K562 (cell line): ENCODE measurements around the gene PSRC1. TPM values are rescaled to one million over a fixed set of nuclear protein-coding genes. Genes with fewer than 3 reads are reported as not detected.

Experiments
- ATF7 ChIP-seq: fragments of 450-650 bp; IDR thresholded peaks from 2 replicates; pipeline ENCODE4 v1.7.1; 2014; ENCODE audit warnings: mild to moderate bottlenecking, moderate library complexity
- CEBPB ChIP-seq: fragments of 450-650 bp; IDR thresholded peaks from 2 replicates; pipeline ENCODE4 v1.6.1; 2016; ENCODE audit warnings: missing genetic modification characterization, missing compliant biosample characterization
- EHMT2 ChIP-seq: fragments of 450-650 bp; IDR thresholded peaks from 2 replicates; pipeline ENCODE4 v1.6.1; 2018; ENCODE audit warnings: antibody characterized with exemption
- IRF2 ChIP-seq: sonication (generic); formaldehyde crosslinking; IDR thresholded peaks from 2 replicates; pipeline ENCODE4 v1.8.1; 2022; ENCODE audit warnings: mild to moderate bottlenecking, missing genetic modification reagents
- JUN ChIP-seq, 2 experiments: sonication (generic) in 1 of 2; formaldehyde crosslinking in 1 of 2; IDR thresholded peaks; 2 replicates each; pipeline versions ENCODE4 v1.6.1 to v1.8.0; 2012 to 2022; ENCODE audit warnings: borderline replicate concordance in 2 of 2, mild to moderate bottlenecking in 2 of 2, improper control_type of control experiment in 1 of 2, low read depth in 1 of 2, low read length in 1 of 2, missing genetic modification reagents in 1 of 2
- KHSRP ChIP-seq: fragments of 450-650 bp; IDR thresholded peaks from 2 replicates; pipeline ENCODE4 v1.6.1; 2017
- LCOR ChIP-seq: sonication (generic); formaldehyde crosslinking; IDR thresholded peaks from 2 replicates; pipeline ENCODE4 v1.8.0; 2022; ENCODE audit warnings: mild to moderate bottlenecking, missing genetic modification reagents
- MEF2A ChIP-seq: IDR thresholded peaks from 2 replicates; pipeline ENCODE4 v1.6.1; 2011; ENCODE audit warnings: low read depth, mild to moderate bottlenecking, low read length, moderate library complexity; ENCODE audit not compliant: control insufficient read depth
- POLR2G ChIP-seq: fragments of 200-400 bp; formaldehyde crosslinking; IDR thresholded peaks from 2 replicates; pipeline ENCODE4 v1.6.1; 2017; ENCODE audit warnings: low read depth, mild to moderate bottlenecking, antibody characterized with exemption, low read length, moderate library complexity
- PTBP1 ChIP-seq: fragments of 200-400 bp; formaldehyde crosslinking; IDR thresholded peaks from 2 replicates; pipeline ENCODE4 v1.6.1; 2017; ENCODE audit warnings: low read depth, low read length
- TCF7 ChIP-seq: sonication (generic); IDR thresholded peaks from 2 replicates; pipeline ENCODE4 v1.6.1; 2016; ENCODE audit warnings: antibody characterized with exemption, borderline replicate concordance
- TOE1 ChIP-seq, 2 experiments: fragments of 450-650 bp in 1 of 2; sonication (generic) in 1 of 2; formaldehyde crosslinking in 1 of 2; IDR thresholded peaks; 2 replicates each; pipeline versions ENCODE4 v1.7.1 to v1.8.0; 2016 to 2022; ENCODE audit warnings: borderline replicate concordance in 2 of 2, mild to moderate bottlenecking in 2 of 2, antibody characterized with exemption in 1 of 2, inconsistent platforms in 1 of 2, low read depth in 1 of 2, missing genetic modification reagents in 1 of 2, moderate library complexity in 1 of 2
- ZBTB7A ChIP-seq: IDR thresholded peaks from 2 replicates; pipeline ENCODE4 v1.6.1; 2011; ENCODE audit warnings: low read depth, mild to moderate bottlenecking, low read length, moderate library complexity, borderline replicate concordance; ENCODE audit not compliant: control insufficient read depth
- ZNF778 ChIP-seq: fragments of 450-650 bp; formaldehyde crosslinking; IDR thresholded peaks from 2 replicates; pipeline ENCODE4 v1.4.0; 2020; ENCODE audit warnings: mild to moderate bottlenecking, moderate library complexity
- polyA plus RNA-seq, 8 experiments: library from polyadenylated mRNA; depleted of rRNA in 4 of 8; stranded (reverse) in 5 of 8; unstranded in 3 of 8; fragments of >200 nt; fragmentation: Nextera tagmentation in 2 of 8; fragmentation: Illumina TruSeq in 1 of 8; extraction: Ambion mirVana in 2 of 8; extraction: Trizol in 1 of 8; gene quantifications; 2 replicates each; pipeline versions ENCODE4 v1.2.1 to v1.2.3, GENCODE V29; 2011 to 2014; ENCODE audit warnings: inconsistent platforms in 1 of 8, missing spikeins in 1 of 8
- total RNA-seq, 7 experiments: library from RNA; depleted of rRNA in 6 of 7; stranded (reverse); fragments of >200 nt in 6 of 7; fragmentation: Illumina TruSeq in 2 of 7; extraction: Trizol in 2 of 7; gene quantifications; 2 replicates each; pipeline versions ENCODE4 v1.2.1 to v1.2.3, GENCODE V29; 2011 to 2021; ENCODE audit warnings: low replicate concordance in 1 of 7
- TF ChIP-seq, protein P1 (sequence below): sonication (generic); formaldehyde crosslinking; IDR thresholded peaks from 2 replicates; pipeline ENCODE4 v1.4.0; 2020; ENCODE audit warnings: mild to moderate bottlenecking, missing genetic modification reagents
- TF ChIP-seq, protein P2 (sequence below), 2 experiments: fragments of 450-650 bp; IDR thresholded peaks; 2 replicates each; pipeline ENCODE4 v1.6.1; 2016
- TF ChIP-seq, protein P3 (sequence below): fragments of 250-450 bp; sonication (Bioruptor Pico); IDR thresholded peaks from 2 replicates; pipeline ENCODE4 v1.5.0; 2021
- TF ChIP-seq, protein P4 (sequence below): fragments of 450-650 bp; conservative IDR thresholded peaks from 2 replicates; pipeline ENCODE4 v1.6.1; 2016; ENCODE audit warnings: missing genetic modification characterization, low read depth, mild to moderate bottlenecking, missing compliant biosample characterization, moderate library complexity
- TF ChIP-seq, protein P5 (sequence below): fragments of 250-450 bp; sonication (Bioruptor Pico); IDR thresholded peaks from 2 replicates; pipeline ENCODE4 v1.4.0; 2020; ENCODE audit warnings: mild to moderate bottlenecking

Gene PSRC1
- total and polyA plus RNA-seq, 9 of the 15 experiments (the other 6 are each of a cell fraction or from before 2014, with no cell fraction given), result 6.5 to 65.2 (median 39.3) TPM

DNA sequence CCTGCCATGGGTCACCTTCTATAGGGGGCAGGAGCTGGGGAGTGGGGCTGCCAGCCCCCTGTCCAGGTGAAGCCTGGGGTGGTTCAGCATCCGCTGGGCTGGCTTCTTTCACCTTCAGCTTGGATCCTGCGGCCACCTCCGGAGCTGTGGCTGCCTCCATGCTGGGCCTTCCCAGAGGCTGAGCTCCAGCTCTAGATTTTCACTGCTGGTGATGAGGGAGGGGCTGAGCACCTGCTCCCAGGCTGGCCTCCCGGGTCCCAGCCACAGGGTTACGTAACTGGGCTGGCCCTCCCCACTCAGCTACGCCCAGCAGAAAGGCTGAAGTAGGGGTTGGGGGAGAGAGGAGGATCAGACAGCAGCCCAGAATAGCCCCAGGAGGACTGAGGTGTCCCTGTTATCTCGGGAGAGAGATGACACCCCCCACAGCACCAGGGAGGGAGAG lies 23.9 kb upstream of the PSRC1 start, which contains the start of gene MYBPHL (continued):
- TF ChIP-seq TCF7, result 0 out of 2 replicates have a peak, but pooled peaks have one; percentile 9
- TF ChIP-seq KHSRP, result no peak
- no peak for TF ChIP-seq TOE1 (IDR thresholded peaks at IDR 0.05; ENCODE audit: borderline replicate concordance)
- TF ChIP-seq TOE1 (CRISPR knock-in tag; IDR thresholded peaks at IDR 0.05; ENCODE audit: borderline replicate concordance, low read depth), result no peak
- TF ChIP-seq PTBP1, result 0 out of 2 replicates have a peak, but pooled peaks have one; percentile 16
- TF ChIP-seq EHMT2, result no peak
- TF ChIP-seq CEBPB (tag), result peak; percentile 92
- TF ChIP-seq, protein P1, sequence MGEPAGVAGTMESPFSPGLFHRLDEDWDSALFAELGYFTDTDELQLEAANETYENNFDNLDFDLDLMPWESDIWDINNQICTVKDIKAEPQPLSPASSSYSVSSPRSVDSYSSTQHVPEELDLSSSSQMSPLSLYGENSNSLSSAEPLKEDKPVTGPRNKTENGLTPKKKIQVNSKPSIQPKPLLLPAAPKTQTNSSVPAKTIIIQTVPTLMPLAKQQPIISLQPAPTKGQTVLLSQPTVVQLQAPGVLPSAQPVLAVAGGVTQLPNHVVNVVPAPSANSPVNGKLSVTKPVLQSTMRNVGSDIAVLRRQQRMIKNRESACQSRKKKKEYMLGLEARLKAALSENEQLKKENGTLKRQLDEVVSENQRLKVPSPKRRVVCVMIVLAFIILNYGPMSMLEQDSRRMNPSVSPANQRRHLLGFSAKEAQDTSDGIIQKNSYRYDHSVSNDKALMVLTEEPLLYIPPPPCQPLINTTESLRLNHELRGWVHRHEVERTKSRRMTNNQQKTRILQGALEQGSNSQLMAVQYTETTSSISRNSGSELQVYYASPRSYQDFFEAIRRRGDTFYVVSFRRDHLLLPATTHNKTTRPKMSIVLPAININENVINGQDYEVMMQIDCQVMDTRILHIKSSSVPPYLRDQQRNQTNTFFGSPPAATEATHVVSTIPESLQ (CRISPR knock-in tag), result no peak
- no peak for TF ChIP-seq IRF2 (CRISPR knock-in tag)
- peak; percentile 21; the same call in 1 of the 2 replicates for TF ChIP-seq ZBTB7A
- TF ChIP-seq POLR2G, result peak; percentile 65
- TF ChIP-seq, protein P2, sequence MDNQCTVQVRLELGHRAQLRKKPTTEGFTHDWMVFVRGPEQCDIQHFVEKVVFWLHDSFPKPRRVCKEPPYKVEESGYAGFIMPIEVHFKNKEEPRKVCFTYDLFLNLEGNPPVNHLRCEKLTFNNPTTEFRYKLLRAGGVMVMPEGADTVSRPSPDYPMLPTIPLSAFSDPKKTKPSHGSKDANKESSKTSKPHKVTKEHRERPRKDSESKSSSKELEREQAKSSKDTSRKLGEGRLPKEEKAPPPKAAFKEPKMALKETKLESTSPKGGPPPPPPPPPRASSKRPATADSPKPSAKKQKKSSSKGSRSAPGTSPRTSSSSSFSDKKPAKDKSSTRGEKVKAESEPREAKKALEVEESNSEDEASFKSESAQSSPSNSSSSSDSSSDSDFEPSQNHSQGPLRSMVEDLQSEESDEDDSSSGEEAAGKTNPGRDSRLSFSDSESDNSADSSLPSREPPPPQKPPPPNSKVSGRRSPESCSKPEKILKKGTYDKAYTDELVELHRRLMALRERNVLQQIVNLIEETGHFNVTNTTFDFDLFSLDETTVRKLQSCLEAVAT (IDR thresholded peaks at IDR 0.05), result no peak
- peak; percentile 41; the same call in 1 of the 2 replicates for TF ChIP-seq ATF7
- peak; percentile 48; the same call in 1 of the 2 replicates for TF ChIP-seq MEF2A
- TF ChIP-seq JUN (IDR thresholded peaks at IDR 0.05; ENCODE audit: borderline replicate concordance, low read depth, low read length), result no peak
- 0 out of 2 replicates have a peak, but pooled peaks have one; percentile 58 for TF ChIP-seq JUN (CRISPR knock-in tag; IDR thresholded peaks at IDR 0.05; ENCODE audit: borderline replicate concordance)
- no peak for TF ChIP-seq ZNF778 (CRISPR knock-in tag)
- TF ChIP-seq, protein P3, sequence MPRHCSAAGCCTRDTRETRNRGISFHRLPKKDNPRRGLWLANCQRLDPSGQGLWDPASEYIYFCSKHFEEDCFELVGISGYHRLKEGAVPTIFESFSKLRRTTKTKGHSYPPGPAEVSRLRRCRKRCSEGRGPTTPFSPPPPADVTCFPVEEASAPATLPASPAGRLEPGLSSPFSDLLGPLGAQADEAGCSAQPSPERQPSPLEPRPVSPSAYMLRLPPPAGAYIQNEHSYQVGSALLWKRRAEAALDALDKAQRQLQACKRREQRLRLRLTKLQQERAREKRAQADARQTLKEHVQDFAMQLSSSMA (CRISPR knock-in tag), result 0 out of 2 replicates have a peak, but pooled peaks have one; percentile 55
- TF ChIP-seq, protein P4, sequence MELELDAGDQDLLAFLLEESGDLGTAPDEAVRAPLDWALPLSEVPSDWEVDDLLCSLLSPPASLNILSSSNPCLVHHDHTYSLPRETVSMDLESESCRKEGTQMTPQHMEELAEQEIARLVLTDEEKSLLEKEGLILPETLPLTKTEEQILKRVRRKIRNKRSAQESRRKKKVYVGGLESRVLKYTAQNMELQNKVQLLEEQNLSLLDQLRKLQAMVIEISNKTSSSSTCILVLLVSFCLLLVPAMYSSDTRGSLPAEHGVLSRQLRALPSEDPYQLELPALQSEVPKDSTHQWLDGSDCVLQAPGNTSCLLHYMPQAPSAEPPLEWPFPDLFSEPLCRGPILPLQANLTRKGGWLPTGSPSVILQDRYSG, result no peak
- peak; percentile 11; the same call in 1 of the 2 replicates for TF ChIP-seq LCOR (CRISPR knock-in tag)
- TF ChIP-seq, protein P5, sequence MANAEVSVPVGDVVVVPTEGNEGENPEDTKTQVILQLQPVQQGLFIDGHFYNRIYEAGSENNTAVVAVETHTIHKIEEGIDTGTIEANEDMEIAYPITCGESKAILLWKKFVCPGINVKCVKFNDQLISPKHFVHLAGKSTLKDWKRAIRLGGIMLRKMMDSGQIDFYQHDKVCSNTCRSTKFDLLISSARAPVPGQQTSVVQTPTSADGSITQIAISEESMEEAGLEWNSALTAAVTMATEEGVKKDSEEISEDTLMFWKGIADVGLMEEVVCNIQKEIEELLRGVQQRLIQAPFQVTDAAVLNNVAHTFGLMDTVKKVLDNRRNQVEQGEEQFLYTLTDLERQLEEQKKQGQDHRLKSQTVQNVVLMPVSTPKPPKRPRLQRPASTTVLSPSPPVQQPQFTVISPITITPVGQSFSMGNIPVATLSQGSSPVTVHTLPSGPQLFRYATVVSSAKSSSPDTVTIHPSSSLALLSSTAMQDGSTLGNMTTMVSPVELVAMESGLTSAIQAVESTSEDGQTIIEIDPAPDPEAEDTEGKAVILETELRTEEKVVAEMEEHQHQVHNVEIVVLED (CRISPR knock-in tag), result no peak
